Kidney glomerular epithelial cell (primary cell): ENCODE data around the gene SLC35E1.
"Not testable (repeated sequence)": the region's sequence is repeated elsewhere in the genome, so short reads cannot be mapped to it uniquely, and the experiment has no call there.

Experiments
- DNase-seq: peaks from one replicate; lab custom pipeline; 2025; lab: John Stamatoyannopoulos, UW

The SLC35E1 gene

DNA sequence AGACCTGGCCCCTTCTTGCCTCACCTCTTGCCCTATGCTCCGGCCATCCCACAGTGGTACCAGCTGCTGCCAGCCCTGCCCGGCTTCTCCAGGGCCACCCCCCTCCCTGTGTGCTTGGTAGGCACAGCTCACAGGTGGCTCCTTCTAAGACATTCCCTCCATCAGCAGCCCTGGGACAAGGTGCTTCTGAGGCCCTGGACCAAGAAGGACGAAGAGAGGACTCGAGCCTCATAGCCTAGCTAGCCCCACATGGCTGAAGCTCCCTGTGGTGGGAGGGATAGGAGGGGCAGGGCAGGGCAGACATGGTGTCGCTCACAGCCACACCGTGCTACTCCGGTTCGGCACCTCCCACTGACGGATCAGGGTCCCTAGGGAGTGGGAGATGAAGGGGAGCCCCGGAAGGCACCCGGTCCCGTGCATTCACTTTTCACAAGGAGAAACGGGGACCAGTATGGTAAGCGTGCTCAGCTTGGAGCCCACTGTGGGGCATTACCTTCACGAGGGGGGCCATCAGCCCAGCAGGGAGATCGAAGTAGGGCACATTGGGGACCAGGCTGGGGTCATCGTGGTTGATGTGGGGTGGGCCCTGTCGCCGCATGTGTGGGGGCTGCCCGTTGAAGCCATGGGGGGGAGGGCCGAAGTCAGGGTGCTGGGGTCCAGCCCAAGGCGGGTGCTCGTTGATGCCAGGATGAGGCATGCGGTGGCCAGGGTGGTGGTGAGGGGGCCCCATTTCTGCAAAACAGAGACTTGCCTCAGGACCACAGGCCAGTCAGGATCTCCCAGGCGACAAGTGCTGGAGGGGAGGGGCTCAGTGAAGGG is 49.4 kb downstream of the SLC35E1 start:
- no peak for DNase-seq

DNA sequence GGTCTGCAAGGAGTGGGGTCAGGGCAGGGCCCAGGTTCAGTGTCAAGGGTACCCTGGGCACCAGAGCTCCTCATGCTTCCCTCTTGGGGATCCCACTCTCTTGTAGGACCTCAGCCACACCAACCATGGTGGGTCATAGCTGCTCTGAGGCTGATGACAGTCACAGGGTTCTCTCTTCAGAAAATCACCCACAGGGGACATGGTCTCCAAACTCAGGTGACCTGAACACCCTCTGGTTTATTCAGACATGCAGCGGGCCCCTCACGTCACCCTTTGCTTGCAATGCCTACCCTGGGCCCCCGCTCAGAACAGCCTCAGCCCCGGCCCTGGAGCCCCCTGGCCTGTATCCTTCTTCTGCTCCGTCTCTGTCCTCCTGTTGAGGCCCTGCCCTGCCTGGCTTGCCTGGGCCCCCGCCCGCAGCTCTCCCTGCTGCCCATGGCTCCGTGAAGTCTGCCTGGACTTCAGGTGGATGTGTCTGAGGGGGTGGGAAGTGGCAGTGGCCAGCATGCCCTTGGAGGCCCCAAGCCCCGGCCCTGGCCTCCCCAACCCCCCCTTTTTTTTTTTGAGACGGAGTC is 50.4 kb downstream of the SLC35E1 start:
- DNase-seq, result no peak

DNA sequence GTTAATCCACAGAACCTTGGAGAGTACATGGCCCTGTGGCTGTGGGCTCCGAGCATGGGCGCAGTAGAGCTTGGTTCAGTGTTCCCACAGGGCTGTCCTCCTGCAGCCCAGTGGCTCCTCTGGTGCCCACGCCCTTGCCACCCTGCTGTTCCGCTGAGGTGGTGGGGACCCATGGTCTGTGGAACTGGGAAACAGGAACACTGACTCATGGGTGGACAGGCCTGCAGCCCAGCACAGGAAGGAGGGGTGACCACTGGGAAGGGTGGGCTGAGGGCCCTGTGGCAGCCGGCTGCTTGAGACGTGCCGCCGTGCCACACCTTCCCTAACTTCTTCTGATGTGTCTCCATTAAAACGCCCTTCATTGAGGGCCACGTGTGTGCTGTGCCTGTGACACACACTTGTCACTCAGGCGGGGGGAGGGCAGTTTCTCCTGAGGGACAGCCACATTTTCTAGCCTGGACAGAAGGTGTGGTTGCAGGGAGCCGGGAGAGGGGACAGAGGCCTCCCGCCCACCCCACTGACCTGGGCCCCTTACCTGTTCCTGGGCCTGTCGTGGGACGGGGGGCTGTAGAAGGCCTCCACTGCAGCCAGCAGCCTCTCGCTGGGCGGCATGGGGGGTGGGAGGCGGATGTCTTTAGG is 51.1 kb downstream of the SLC35E1 start:
- DNase-seq, result no peak

DNA sequence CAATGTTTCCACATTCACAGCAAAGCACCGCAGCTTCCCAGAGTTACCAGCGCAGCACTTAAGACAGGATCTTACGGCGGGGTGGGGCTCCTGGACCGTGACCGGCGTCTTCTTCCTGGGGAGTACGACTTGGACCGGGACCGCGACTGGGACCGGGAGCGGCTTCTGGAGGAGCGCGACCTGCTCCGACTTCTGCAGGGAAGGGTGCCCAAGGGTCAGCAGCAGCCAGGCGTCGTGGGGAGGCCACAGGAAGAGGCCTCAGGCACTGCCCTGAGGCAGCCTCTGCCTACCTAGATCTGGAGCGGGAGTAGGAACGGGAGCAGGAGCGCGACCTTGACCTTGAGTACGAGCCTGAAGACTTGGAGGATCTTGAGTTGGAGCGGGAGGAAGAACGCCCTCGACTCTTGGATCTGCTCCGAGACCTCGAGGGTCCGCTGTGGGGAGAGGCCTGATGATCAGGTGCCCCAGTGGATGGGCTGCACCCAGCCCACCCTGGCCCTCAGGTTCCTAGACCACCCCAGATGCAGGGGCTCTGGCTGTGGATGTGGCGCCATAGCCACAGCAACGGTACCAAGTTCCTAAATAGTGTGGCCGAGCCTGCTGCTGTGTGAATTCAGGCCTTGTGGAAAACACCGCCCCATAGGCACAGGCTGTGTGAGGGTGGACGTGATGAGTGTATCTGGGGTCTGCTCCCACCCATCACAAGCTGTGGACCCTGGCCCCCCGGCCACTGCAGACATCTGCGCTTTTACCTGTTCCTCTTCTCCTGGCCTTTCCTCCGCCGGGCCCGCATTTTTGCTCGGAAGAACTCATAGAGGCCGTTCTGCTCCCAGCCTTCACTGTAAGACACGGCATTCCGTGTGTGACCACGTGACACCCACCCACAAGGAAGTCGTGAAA is 51.9 kb downstream of the SLC35E1 start:
- DNase-seq, result no peak

DNA sequence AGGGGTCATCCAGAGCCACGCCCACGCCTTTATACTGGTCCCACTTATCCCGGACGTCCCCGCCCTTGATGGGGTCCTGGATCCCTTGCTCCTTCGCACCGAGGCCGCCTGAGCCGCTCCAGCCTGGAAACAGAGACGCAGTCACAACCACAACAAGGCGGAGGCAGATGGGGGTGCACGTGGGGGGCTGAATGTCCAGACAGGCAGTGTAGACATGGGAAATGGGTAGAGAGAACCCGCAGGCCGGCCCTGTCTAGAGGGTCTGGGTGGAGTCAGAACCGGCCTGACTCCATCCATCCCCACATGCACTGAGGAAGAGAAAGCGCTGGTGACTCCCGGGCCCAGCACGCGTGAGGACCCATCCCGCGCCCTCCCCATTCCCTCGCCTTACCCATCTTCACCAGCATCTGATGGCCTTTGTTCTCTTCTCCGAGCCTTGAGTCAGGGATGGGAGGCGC is 53.0 kb downstream of the SLC35E1 start:
- no peak for DNase-seq

DNA sequence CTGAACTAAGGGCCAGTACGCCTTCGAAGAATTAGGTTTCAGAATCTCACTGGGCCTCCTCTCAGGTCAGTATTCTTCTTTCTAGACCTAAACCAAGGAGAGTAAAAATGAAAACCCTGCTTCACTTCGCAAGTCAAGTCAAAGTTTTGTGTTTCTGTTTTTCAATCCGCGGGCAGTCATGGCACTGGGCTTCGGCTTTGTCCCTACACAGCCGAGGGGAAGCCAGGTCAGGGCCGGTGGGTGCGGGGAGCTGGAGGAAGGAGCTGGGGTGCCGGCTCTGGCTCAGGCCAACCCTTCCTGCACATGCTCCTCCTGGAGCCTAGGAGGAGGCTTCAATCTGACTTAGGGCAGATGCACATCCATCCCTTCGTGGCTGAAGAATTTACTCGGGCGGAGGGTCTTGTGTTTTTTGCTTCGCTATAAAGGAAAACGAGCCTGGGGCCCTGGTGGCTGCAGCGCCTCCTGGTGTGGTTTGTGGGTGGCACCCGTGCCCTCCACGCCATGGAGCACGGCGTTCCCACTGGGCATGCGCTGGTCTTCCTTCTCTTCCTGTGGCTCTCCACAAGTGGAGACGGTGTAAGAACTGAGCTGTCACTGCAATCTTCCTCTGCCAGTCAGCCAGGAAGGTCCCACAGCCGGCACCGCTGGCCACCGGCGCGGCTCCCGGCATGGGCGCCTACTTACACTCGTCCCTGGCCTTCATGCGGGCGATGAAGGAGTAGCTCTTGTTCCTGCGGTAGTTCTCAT is 53.6 kb downstream of the SLC35E1 start:
- no peak for DNase-seq

DNA sequence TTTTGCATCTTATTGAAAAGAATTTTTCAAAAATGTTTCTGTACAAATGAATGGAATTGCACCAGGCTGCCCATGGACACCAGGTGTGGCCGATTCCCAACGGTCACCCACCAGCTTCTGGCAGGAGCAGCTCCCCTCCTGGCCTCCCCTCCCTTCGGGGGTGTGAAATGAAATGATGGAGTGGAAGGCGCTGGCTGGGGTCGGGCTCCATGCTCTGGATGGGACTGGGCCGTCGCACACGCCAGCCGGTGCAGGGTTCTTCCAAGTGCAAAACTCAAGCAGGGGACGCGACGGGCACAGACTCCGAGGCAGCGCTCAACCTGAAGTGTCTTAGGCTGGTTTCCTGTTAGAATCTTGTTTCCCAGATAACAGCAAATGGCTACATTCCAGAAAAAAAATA is 54.2 kb downstream of the SLC35E1 start:
- DNase-seq, result no peak

DNA sequence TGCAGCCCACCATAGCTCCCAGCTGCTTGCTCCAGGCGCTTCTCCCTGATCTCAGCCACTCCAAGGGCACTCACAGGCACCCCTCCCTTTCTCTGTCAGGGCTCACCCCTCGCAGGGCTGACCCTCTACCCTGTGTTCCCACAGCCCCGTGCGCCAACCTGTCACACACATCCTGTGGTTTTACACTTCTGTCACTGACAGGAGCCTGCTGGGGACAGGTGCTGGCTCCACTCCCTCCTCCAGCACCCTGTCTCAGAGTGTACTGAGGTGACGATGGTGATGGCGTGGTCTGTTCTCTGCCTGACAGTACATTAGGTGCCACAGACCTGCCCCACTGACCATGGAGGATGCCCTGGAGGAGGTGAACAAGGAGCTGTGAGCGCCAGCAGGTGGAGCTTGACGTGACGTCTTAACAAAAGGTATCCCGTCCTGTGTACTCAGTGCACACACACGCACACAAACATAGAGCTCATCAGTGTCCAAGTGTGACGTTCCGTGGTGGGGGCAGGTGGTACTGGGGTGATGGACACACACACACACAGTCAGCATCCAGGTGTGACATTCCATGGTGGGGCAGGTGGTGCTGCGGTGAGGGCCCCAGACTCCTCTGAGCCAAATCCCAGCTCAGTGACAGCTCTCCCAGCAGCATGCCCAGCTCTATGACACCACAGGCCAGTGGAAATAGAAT is 55.1 kb downstream of the SLC35E1 start:
- no peak for DNase-seq

DNA sequence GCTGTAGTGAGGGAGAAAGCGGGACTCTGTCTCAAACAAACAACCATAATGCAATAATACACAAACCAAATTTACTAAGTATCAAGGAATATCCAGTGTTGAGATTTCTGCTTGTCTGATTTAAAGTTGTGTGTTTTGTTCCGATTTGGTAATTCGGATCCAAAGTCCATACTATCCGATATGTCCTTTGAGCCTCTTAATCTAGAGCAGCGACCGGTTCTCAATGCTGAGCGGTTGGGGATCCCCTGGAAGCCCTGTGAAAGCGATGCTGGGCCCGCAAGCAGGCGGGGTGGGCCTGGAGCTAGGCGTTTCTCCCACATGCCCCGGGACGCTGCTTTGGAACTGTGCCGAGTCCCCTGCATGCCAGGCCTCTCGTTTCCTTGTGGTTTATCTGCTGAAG is 55.8 kb downstream of the SLC35E1 start:
- no peak for DNase-seq

DNA sequence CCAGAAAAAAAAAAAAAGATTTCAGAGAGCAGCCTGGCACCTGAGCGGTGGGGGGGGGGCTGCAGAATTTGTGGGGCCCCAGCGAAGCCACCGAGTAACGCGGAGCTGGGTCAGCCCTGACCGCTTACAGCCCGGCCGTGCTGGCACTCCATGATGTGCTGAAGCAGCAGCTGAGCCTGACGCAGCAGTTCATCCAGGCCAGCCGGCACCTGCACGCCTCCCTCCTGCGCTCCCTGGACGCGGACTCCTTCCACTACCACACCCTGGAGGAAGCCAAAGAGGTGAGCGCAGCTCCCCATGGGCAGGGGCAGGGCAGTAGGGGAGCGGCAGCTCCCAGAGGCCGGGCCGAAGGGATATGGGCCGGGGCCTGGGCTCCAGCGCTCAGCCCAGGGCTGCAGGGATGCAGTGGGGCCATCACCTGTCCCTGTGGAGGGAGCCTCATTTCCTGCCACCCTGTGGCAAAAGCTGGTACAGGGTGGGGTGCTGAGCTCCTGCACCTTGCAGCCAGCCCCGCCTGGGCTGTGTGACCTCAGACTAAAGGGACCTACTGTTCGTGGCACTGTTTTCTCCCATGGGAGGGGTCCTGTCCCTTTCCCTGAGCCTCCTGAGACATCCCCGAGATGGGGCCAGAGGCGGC is 57.7 kb downstream of the SLC35E1 start:
- no peak for DNase-seq

DNA sequence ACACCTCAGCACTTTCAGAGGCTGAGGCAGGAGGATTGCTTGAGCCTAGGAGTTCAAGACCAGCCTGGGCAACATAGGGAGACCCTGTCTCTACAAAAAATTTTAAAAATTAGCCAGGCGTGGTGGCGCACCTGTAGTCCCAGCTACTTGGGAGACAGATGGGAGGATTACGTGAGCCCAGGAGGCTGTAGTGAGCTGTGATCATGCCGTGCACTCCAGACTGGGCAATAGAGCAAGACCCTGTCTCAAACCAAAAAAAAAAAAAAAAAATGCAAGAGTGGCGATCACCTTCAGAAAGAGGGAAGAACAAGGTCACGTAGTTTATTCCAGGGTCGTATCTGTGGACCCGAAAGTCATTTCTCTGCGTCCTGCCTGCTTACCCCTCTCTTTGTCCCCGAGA is 59.6 kb downstream of the SLC35E1 start:
- DNase-seq, result not testable (repeated sequence)

DNA sequence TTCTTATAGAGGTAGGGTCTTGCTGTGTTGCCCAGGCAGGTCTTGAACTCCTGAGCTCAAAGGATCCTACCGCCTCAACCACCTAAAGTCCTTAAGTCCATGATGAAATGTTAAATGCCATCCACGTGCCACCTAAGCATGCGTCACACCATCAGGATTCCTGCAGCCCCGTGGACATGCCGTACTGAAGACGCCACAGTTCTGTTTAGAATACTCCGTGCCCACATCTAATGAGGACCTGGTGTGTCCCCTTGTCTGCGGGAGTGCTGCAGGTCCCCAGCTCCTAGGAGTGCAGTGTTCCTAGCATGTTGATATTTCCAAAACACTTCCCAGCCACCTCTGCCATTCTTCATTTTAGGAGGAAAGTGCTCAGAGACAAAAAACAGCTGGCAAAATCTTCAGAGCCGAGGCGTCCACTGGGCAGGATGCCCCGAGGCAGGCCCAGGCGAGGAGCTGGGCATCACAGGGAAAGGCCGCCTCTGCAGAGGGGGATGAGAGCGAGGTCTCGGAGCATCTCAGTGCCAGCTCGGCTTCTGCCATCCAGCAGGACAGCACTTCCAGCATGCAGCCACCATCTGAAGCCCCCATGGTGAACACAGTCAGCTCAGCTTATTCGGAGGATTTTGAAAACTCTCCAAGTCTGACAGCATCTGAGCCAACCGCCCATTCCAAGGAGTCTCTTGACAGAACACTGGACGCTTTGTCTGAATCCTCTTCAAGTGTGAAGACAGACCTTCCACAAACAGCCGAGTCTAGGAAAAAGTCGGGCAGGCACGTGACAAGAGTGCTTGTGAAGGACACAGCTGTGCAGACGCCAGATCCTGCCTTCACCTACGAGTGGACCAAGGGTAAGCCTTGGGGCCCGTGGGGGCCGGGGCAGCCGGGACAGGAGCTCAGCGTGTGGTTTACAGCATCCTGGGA is 62.8 kb downstream of the SLC35E1 start:
- DNase-seq, result no peak

DNA sequence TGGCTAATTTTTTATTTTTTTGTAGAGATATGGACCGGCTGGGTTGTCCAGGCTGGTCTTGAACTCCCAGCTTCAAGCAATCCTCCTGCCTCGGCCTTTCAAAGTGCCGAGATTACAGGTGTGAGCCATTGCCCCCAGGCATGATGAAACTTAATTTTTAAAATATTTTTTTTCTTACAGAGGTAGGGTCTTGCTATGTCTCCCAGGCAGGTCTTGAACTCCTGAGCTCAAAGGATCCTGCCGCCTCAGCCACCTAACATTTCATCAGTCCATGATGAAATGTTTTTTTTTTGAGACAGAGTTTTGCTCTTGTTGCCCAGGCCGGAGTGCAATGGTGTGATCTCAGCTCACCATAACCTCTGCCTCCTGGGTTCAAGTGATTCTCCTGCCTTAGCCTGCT is 63.7 kb downstream of the SLC35E1 start:
- DNase-seq, result no peak

DNA sequence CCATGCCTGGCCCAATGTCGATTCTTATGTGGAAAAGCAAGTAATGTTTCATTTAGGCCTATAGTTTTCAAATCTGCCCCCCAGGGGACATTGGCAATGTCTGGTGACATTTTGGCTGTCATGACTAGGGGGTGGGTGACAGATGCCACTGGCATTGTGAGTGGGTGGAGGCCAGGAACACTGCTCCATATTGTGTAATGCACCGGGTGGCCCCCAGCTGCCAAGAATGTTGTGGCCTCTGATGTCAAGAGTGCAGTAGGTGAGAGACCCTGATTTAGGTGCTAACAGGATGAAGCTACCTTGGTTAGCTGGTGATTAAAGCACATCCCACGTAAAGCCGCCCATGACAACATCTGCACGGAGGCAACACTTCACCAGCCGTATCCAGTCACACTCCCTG is 65.3 kb downstream of the SLC35E1 start:
- no peak for DNase-seq

DNA sequence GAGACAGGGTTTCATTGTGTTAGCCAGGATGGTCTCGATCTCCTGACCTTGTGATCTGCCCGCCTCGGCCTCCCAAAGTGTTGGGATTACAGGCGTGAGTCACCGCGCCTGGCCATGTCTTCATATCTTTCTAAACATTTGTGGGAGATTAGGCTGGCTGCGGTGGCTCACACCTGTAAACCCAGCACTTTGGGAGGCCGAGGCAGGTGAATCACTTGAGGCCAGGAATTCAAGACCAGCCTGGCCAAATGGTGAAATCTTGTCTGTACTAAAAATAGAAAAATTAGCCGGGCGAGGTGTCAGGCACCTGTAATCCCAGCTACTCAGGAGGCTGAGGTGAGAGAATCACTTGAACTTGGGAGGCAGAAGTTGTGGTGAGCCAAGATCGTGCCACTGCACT is 66.1 kb downstream of the SLC35E1 start:
- DNase-seq, result not testable (repeated sequence)

DNA sequence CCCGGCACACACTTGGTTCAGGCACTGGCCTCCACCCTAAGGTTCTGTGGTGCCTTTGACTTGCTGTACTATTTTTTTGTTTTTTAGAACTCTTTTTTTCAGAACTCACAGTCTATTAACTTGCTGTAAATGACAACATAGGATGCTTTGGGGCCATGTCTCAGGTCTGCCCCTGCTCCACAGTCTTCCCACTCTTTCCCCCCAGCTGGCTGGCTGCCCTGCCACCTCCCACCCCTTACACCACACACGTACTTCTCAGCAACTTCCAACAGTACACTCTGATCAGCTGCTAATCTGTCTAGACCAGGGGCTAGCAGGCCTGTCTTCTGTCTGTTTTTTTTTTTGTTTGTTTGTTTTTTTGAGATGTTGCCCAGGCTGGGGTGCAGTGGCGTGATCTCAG is 67.9 kb downstream of the SLC35E1 start:
- no peak for DNase-seq
